Measurements from ENCODE around the gene OLIG2. TPM values are rescaled to one million over a fixed set of nuclear protein-coding genes. Genes with fewer than 3 reads are reported as not detected.

The OLIG2 gene
- total RNA-seq, 1 donor from 2014 or later: 0.72 TPM

DNA sequence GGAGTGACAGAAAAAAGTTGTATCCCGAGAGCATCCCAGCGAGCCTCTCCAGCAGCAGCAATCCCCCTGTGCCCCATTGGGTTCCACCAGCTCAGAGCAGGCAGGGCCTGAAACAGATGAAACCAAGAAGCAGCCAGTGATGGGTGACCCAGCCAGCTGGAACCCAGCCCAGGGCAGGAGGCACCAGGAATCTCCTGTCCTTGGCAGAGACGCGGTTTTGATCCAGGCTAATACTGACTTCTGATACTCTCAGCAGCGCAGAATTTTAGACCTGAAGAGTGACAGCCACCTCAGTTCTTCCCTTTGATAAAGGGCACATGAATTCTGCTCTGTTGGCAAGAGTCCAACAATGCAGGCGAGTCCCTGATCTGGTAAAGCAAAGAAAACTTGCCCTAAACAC, 32.8 kb downstream of the OLIG2 start:
- TF ChIP-seq, protein P1, sequence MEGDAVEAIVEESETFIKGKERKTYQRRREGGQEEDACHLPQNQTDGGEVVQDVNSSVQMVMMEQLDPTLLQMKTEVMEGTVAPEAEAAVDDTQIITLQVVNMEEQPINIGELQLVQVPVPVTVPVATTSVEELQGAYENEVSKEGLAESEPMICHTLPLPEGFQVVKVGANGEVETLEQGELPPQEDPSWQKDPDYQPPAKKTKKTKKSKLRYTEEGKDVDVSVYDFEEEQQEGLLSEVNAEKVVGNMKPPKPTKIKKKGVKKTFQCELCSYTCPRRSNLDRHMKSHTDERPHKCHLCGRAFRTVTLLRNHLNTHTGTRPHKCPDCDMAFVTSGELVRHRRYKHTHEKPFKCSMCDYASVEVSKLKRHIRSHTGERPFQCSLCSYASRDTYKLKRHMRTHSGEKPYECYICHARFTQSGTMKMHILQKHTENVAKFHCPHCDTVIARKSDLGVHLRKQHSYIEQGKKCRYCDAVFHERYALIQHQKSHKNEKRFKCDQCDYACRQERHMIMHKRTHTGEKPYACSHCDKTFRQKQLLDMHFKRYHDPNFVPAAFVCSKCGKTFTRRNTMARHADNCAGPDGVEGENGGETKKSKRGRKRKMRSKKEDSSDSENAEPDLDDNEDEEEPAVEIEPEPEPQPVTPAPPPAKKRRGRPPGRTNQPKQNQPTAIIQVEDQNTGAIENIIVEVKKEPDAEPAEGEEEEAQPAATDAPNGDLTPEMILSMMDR (IDR thresholded peaks at IDR 0.05; ENCODE audit: unreplicated experiment): no peak

DNA sequence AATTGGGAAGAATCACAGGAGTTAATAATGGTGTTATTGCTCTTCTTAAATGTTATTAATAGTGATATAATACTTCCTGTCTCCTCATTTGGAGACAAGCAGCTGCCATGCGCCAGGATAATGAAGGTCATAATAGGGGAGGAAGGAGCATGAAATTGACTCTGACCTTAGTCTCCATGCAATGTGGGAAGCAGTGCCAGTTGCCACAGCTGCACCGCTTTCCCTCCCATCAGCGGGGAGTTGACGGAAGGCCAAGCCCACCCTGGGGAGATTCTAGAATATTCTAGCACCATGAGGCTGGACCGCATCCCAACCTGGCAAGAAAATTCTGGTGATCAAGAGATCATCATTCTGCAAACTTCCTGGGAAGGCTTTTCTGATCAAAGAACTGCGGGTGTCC, 33.2 kb downstream of the OLIG2 start:
- Mint-ChIP-seq H3K9me3 (ENCODE audit: low read depth) (no peaks in the 10 kb centered on the region), H3K4me1 (ENCODE audit: low read depth) (no peaks in the 10 kb centered on the region), H3K27ac (no peak overlapping the region), H3K27me3 (peaks cover 60% of the 10 kb centered on the region), H3K36me3 (ENCODE audit: insufficient read depth) (no peaks in the 10 kb centered on the region), H3K4me3 (ENCODE audit: low read depth) (no peak overlapping the region)
- TF ChIP-seq, protein P1 (IDR thresholded peaks at IDR 0.05; ENCODE audit: unreplicated experiment): no peak
- no peak for DNase-seq (ENCODE audit: low spot score, unreplicated experiment)

More for the DNA sequence above, 32.8 kb downstream of the OLIG2 start:
- Mint-ChIP-seq H3K27ac (no peak overlapping the region), H3K36me3 (ENCODE audit: insufficient read depth) (no peaks in the 10 kb centered on the region), H3K27me3 (peaks cover 57% of the 10 kb centered on the region), H3K4me3 (ENCODE audit: low read depth) (no peak overlapping the region), H3K9me3 (ENCODE audit: low read depth) (no peaks in the 10 kb centered on the region), H3K4me1 (ENCODE audit: low read depth) (no peaks in the 10 kb centered on the region)
- no peak for DNase-seq (ENCODE audit: low spot score, unreplicated experiment)

DNA sequence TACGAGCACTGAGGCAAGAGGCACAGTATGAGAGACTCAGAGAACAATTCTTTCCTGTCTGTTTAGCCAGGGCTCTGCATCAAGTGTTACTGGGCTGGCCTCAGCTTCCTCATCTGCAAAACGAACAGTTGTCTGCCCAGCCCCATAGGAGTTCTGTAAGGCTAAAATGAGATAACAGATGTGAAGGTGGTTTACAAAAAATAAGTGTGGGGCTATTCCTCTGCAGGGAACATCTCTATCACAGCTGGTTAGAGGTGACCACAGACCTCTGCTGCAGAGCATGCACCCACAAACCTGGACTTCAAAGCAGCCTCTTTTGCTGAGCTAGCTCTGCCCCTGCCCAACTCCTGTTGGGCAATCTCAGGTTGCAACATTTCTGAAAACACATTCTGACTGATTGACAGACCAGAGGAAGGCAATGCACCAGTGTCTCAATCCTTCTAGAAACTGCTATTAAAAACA, 33.7 kb downstream of the OLIG2 start:
- no peaks in the 10 kb centered on the region for H3K9me3 Mint-ChIP-seq (ENCODE audit: low read depth)
- peaks cover 64% of the 10 kb centered on the region for H3K27me3 Mint-ChIP-seq
- H3K4me1 Mint-ChIP-seq (ENCODE audit: low read depth): no peaks in the 10 kb centered on the region

DNA sequence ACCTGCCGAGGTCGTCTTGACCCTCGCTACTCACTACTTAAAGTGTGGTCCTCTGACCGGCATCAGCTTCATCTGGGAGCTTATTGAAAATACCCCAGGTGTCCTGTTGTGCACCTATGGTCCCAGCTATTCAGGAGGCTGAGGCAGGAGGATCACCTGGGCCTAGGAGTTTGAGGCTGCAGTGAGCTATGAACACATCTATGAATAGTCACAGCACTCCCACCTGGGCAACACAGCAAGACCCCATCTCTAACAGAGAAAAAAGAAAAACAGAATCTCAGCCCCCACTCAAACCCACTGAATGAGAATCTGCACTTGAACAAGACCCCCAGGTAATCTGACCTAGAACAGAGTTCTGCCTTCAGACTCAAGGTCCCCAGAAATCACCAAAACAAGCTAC, 35.5 kb downstream of the OLIG2 start:
- no peak for DNase-seq (ENCODE audit: low spot score, unreplicated experiment)
- H3K4me3 Mint-ChIP-seq (ENCODE audit: low read depth): no peak overlapping the region
- TF ChIP-seq, protein P1 (IDR thresholded peaks at IDR 0.05; ENCODE audit: unreplicated experiment): no peak
- no peaks in the 10 kb centered on the region for H3K36me3 Mint-ChIP-seq (ENCODE audit: insufficient read depth)
- H3K4me1 Mint-ChIP-seq (ENCODE audit: low read depth): peaks cover under 1% of the 10 kb centered on the region
- H3K9me3 Mint-ChIP-seq (ENCODE audit: low read depth): no peaks in the 10 kb centered on the region
- no peak overlapping the region for H3K27ac Mint-ChIP-seq
- peaks cover 69% of the 10 kb centered on the region for H3K27me3 Mint-ChIP-seq

More for the DNA sequence above, 33.7 kb downstream of the OLIG2 start:
- no peak for DNase-seq (ENCODE audit: low spot score, unreplicated experiment)
- H3K27ac Mint-ChIP-seq: no peak overlapping the region
- TF ChIP-seq, protein P1 (IDR thresholded peaks at IDR 0.05; ENCODE audit: unreplicated experiment): no peak
- no peaks in the 10 kb centered on the region for H3K36me3 Mint-ChIP-seq (ENCODE audit: insufficient read depth)
- no peak overlapping the region for H3K4me3 Mint-ChIP-seq (ENCODE audit: low read depth)

DNA sequence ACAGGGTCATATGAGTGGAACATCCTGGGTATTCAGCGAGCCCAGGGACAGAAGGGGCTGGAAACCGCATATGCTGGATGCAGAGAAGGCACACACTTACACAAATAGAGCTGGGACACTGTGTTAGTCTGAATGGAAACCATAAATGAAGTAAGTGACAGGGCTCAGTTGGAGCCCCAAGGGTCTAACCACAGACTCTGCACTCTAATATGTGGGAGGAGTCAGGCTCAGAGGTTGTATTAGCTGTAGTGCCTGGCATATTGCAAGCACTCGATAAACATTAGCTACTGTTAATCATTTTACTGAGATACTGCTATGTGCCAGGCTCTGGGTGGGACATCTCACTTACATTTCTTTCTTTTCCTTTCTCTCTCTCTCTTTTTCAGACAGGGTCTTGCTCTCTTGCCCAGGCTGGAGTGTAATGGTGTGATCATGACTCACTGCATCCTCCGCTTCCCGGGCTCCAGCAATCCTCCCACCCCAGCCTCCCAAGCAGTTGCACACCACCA, 37.7 kb downstream of the OLIG2 start:
- H3K4me1 Mint-ChIP-seq (ENCODE audit: low read depth): peaks cover 2% of the 10 kb centered on the region

More for the DNA sequence above, 37.7 kb downstream of the OLIG2 start:
- Mint-ChIP-seq H3K36me3 (ENCODE audit: insufficient read depth) (no peaks in the 10 kb centered on the region), H3K27ac (no peak overlapping the region), H3K9me3 (ENCODE audit: low read depth) (no peaks in the 10 kb centered on the region), H3K4me3 (ENCODE audit: low read depth) (no peak overlapping the region), H3K27me3 (peaks cover 78% of the 10 kb centered on the region)
- TF ChIP-seq, protein P1 (IDR thresholded peaks at IDR 0.05; ENCODE audit: unreplicated experiment): no peak
- DNase-seq (ENCODE audit: low spot score, unreplicated experiment): no peak

Data from progenitor cell of endocrine pancreas (in vitro differentiated cells).